Upper lobe of left lung (tissue), 6 donors: ENCODE data around the gene DVL2. TPM values are rescaled to one million over a fixed set of nuclear protein-coding genes. Genes with fewer than 3 reads are reported as not detected.
A peak's percentile ranks its signal among the peaks of the same experiment; 100 is the strongest.

ENCODE experiments used
- ATAC-seq, 2 donors: fragments of 200-7000 bp; cut with Tn5 transposase; one replicate each; pipeline ENCODE4 v1.9.1; 2022; ENCODE audit warnings: mild to moderate bottlenecking in 2 of 2, moderate library complexity in 2 of 2; ENCODE audit not compliant: low FRiP score in 2 of 2
- DNase-seq, 2 donors: peaks; one replicate each; pipeline ENCODE4 v3.0.0-alpha.2; 2019 to 2020
- H3K27ac ChIP-seq, 4 donors: fragments of 200-600 bp; sonication (generic); one replicate each; pipeline ENCODE4 v1.5.1; 2016 to 2019
- H3K27me3 ChIP-seq, 4 donors: fragments of 200-600 bp; sonication (generic); one replicate each; pipeline ENCODE4 v1.5.1; 2017 to 2019
- H3K36me3 ChIP-seq, 4 donors: fragments of 200-600 bp; sonication (generic); one replicate each; pipeline ENCODE4 v1.5.1; 2016 to 2019
- H3K4me1 ChIP-seq, 4 donors: fragments of 200-600 bp; sonication (generic); one replicate each; pipeline ENCODE4 v1.5.1; 2018 to 2019
- H3K4me3 ChIP-seq, 4 donors: fragments of 200-600 bp; sonication (generic); one replicate each; pipeline ENCODE4 v1.5.1; 2017 to 2019; ENCODE audit warnings: mild to moderate bottlenecking in 2 of 4, moderate library complexity in 1 of 4
- H3K9me3 ChIP-seq, 4 donors: fragments of 200-600 bp; sonication (generic); one replicate each; pipeline ENCODE4 v1.5.1; 2018 to 2019
- CTCF ChIP-seq, 6 experiments: fragments of 450-650 bp in 4 of 6; fragments of 200-600 bp in 2 of 6; sonication (generic) in 2 of 6; IDR thresholded peaks; one replicate each; pipeline ENCODE4 v1.5.1; 2016 to 2019; ENCODE audit warnings: antibody characterized with exemption in 6 of 6
- EP300 ChIP-seq, 4 donors: sonication (generic); formaldehyde crosslinking; IDR thresholded peaks; one replicate each; pipeline ENCODE4 v1.5.1; 2017; ENCODE audit warnings: antibody characterized with exemption in 4 of 4, control low read depth in 2 of 4
- POLR2A ChIP-seq, 4 donors: fragments of 450-650 bp; IDR thresholded peaks; one replicate each; pipeline ENCODE4 v1.5.1; 2016 to 2017; ENCODE audit warnings: antibody characterized with exemption in 4 of 4, mild to moderate bottlenecking in 2 of 4
- POLR2AphosphoS5 ChIP-seq, 2 donors: sonication (generic); formaldehyde crosslinking; IDR thresholded peaks; one replicate each; pipeline ENCODE4 v1.5.1; 2017; ENCODE audit warnings: antibody characterized with exemption in 2 of 2
- WGBS, 2 donors: methylation state at CpG; one replicate each; pipeline ENCODE4 v1.1.5; 2017 to 2018; 5-methylcytosine and 5-hydroxymethylcytosine counted together
- total RNA-seq, 6 donors: library from RNA; depleted of rRNA in 4 of 6; stranded (reverse); fragments of >200 nt in 4 of 6; gene quantifications; one replicate each; pipeline versions ENCODE4 v1.1.0 to v1.2.1, GENCODE V29; 2016 to 2021
- donor health status: DM: no; HTN: no; CAD: no; lungs with moderate emphysema.
- donor health status: DM: no; HTN: yes; CAD: no; lungs with severe emphysema.

The DVL2 gene
- total RNA-seq, 6 donors from 2014 or later = 40.4 to 70.2 (median 42.4) TPM

GRCh38 chr17:7222093-7222971 lies 12.0 kb downstream of the DVL2 start:
- ATAC-seq (no peak), DNase-seq (no peak)
- no peaks in the 10 kb centered on the region for H3K9me3 ChIP-seq
- H3K36me3 ChIP-seq = peaks cover 11 to 64% (median 60%) of the 10 kb centered on the region in 4 donors
- H3K27me3 ChIP-seq = no peaks in the 10 kb centered on the region
- 87 to 95% methylated on average over 12 to 15 of the region's 15 CpGs for WGBS, 2 donors
- H3K4me3 ChIP-seq = no peak overlapping the region
- TF ChIP-seq POLR2AphosphoS5 (IDR thresholded peaks at IDR 0.05) (no peak), CTCF (IDR thresholded peaks at IDR 0.05) (no peak), POLR2A (IDR thresholded peaks at IDR 0.05) (no peak), EP300 (IDR thresholded peaks at IDR 0.05) (no peak)
- H3K4me1 ChIP-seq = peaks cover 30 to 45% (median 35%) of the 10 kb centered on the region in 4 donors
- H3K27ac ChIP-seq = peak overlapping the region in 2 of 4 donors; percentile 99 to 100

GRCh38 chr17:7221278-7222092 lies 12.8 kb downstream of the DVL2 start:
- H3K9me3 ChIP-seq = no peaks in the 10 kb centered on the region
- H3K4me3 ChIP-seq = peak overlapping the region in 1 of 4 donors; percentile 93
- WGBS, 2 donors = 83 to 86% methylated on average over 10 of the region's 10 CpGs
- no peak for ATAC-seq
- no peaks in the 10 kb centered on the region for H3K27me3 ChIP-seq
- no peak for DNase-seq
- no peak for TF ChIP-seq POLR2AphosphoS5 (IDR thresholded peaks at IDR 0.05)
- no peak for TF ChIP-seq POLR2A (IDR thresholded peaks at IDR 0.05)
- TF ChIP-seq EP300 (IDR thresholded peaks at IDR 0.05) = no peak
- no peak for TF ChIP-seq CTCF (IDR thresholded peaks at IDR 0.05)
- peak overlapping the region; percentile 95 to 100 (median 97) for H3K27ac ChIP-seq
- H3K36me3 ChIP-seq = peaks cover 11 to 56% (median 51%) of the 10 kb centered on the region in 4 donors
- H3K4me1 ChIP-seq = peaks cover 36 to 53% (median 41%) of the 10 kb centered on the region in 4 donors

- Histone ChIP-seq H3K27me3 (no peaks in the 10 kb centered on the region), H3K4me3 (peak overlapping the region; percentile 93 to 100 (median 97)), H3K27ac (peak overlapping the region; percentile 95 to 100 (median 97)), H3K9me3 (no peaks in the 10 kb centered on the region), H3K36me3 (peaks cover 11 to 48% (median 44%) of the 10 kb centered on the region in 4 donors), H3K4me1 (peaks cover 44 to 60% (median 48%) of the 10 kb centered on the region in 4 donors)
- peak in 1 of 2 donors; percentile 57 for ATAC-seq
- WGBS, 2 donors = 16 to 28% methylated on average over 6 to 11 of the region's 11 CpGs
- DNase-seq = peak in 1 of 2 donors; percentile 79
- TF ChIP-seq CTCF (IDR thresholded peaks at IDR 0.05) = peak; percentile 14 to 63 (median 34)
- TF ChIP-seq EP300 (IDR thresholded peaks at IDR 0.05) = peak in 1 of 4 donors; percentile 44
- TF ChIP-seq POLR2A (IDR thresholded peaks at IDR 0.05) = no peak
Observed at GRCh38 chr17:7220593-7221277, 13.6 kb downstream of the DVL2 start.

GRCh38 chr17:7219812-7220592 lies 14.3 kb downstream of the DVL2 start, which contains the start of the genes ACADVL and DLG4:
Gene ACADVL, plus strand, starts transcription at chr17:7219938. Its CDS starts 47 bp downstream, at chr17:7219985.
Gene DLG4, minus strand, starts transcription at chr17:7219836.
- H3K9me3 ChIP-seq = no peaks in the 10 kb centered on the region
- peaks cover 51 to 67% (median 55%) of the 10 kb centered on the region in 4 donors for H3K4me1 ChIP-seq
- 0% methylated on average over 9 to 26 of the region's 63 CpGs for WGBS, 2 donors
- H3K27ac ChIP-seq = peak within 1 kb of the TSS; percentile 95 to 100 (median 97)
- no peaks in the 10 kb centered on the region for H3K27me3 ChIP-seq
- H3K36me3 ChIP-seq = peaks cover 8 to 41% (median 36%) of the 10 kb centered on the region in 4 donors
- TF ChIP-seq POLR2A (IDR thresholded peaks at IDR 0.05) = peak in 3 of 4 donors; percentile 70 to 95 (median 79)
- TF ChIP-seq EP300 (IDR thresholded peaks at IDR 0.05) = peak in 1 of 4 donors; percentile 38
- peak; percentile 91 to 97 for TF ChIP-seq POLR2AphosphoS5 (IDR thresholded peaks at IDR 0.05)
- no peak for TF ChIP-seq CTCF (IDR thresholded peaks at IDR 0.05)
- DNase-seq = peak; percentile 96
- H3K4me3 ChIP-seq = peak within 1 kb of the TSS; percentile 93 to 100 (median 97)
- peak; percentile 89 to 95 for ATAC-seq
